OCI-LY1 (cell line): Measurements from ENCODE around the gene CD8A.

Source experiments
- H2AFZ ChIP-seq: fragments of 200-600 bp; sonication (generic), shearing (Covaris generic); 2 replicates; pipeline ENCODE4 v1.6.0; 2014; ENCODE audit warnings: antibody characterized with exemption, mild to moderate bottlenecking, low read length
- H3F3A ChIP-seq: fragments of 200-600 bp; sonication (generic), shearing (Covaris generic); 2 replicates; pipeline ENCODE4 v1.6.0; 2014; ENCODE audit warnings: mild to moderate bottlenecking, antibody characterized with exemption, low read length, moderate library complexity; ENCODE audit not compliant: insufficient read depth
- H3K27ac ChIP-seq: fragments of 200-600 bp; sonication (generic); 2 replicates; pipeline ENCODE4 v1.5.1; 2014; ENCODE audit warnings: low read length, mixed run types, mild to moderate bottlenecking, low read depth; ENCODE audit not compliant: poor library complexity, severe bottlenecking
- H3K27me3 ChIP-seq: fragments of 200-600 bp; sonication (generic); 2 replicates; pipeline ENCODE4 v1.6.0; 2014; ENCODE audit warnings: antibody characterized with exemption, mild to moderate bottlenecking, low read length, moderate library complexity; ENCODE audit not compliant: insufficient read depth
- H3K36me3 ChIP-seq: fragments of 200-600 bp; sonication (generic); 2 replicates; pipeline ENCODE4 v1.6.1; 2014; ENCODE audit warnings: mild to moderate bottlenecking, antibody characterized with exemption, low read length, moderate library complexity, mixed read lengths; ENCODE audit not compliant: insufficient read depth
- H3K4me1 ChIP-seq: fragments of 200-600 bp; sonication (generic); 2 replicates; pipeline ENCODE4 v1.5.1; 2014; ENCODE audit warnings: mild to moderate bottlenecking, low read length, moderate library complexity; ENCODE audit not compliant: insufficient read depth, severe bottlenecking
- H3K4me2 ChIP-seq: fragments of 200-600 bp; sonication (generic), shearing (Covaris generic); 2 replicates; pipeline ENCODE4 v1.6.1; 2014; ENCODE audit warnings: low read length
- H3K4me3 ChIP-seq: fragments of 200-600 bp; sonication (generic); 2 replicates; pipeline ENCODE4 v1.5.1; 2014; ENCODE audit warnings: low read length, low read depth, mild to moderate bottlenecking, mixed read lengths; ENCODE audit not compliant: poor library complexity, severe bottlenecking
- H3K79me2 ChIP-seq: fragments of 200-600 bp; shearing (Covaris generic); 2 replicates; pipeline ENCODE4 v1.6.1; 2016; ENCODE audit warnings: mixed run types, low read length, mixed read lengths; ENCODE audit not compliant: insufficient read depth
- H3K9ac ChIP-seq: fragments of 200-600 bp; sonication (generic), shearing (Covaris generic); 2 replicates; pipeline ENCODE4 v1.6.1; 2014; ENCODE audit warnings: mild to moderate bottlenecking, low read length, mixed read lengths
- H3K9me2 ChIP-seq: fragments of 200-600 bp; sonication (generic), shearing (Covaris generic); 2 replicates; pipeline ENCODE4 v1.6.1; 2014; ENCODE audit warnings: low read depth, mild to moderate bottlenecking, low read length, mixed read lengths
- H3K9me3 ChIP-seq: fragments of 200-600 bp; shearing (Covaris generic); 2 replicates; pipeline ENCODE4 v1.6.1; 2014; ENCODE audit warnings: low read length, mixed read lengths
- H4K20me1 ChIP-seq: fragments of 200-600 bp; sonication (generic), shearing (Covaris generic); 2 replicates; pipeline ENCODE4 v1.6.0; 2016; ENCODE audit warnings: mild to moderate bottlenecking, low read length; ENCODE audit not compliant: insufficient read depth
- CTCF ChIP-seq: fragments of 200-600 bp; sonication (generic), shearing (Covaris generic); IDR thresholded peaks from 2 replicates; pipeline ENCODE4 v1.5.1; 2017; ENCODE audit warnings: mild to moderate bottlenecking, antibody characterized with exemption, low read length, moderate library complexity, mixed read lengths
- EZH2 ChIP-seq: fragments of 200-600 bp; sonication (generic), shearing (Covaris generic); IDR thresholded peaks from 2 replicates; pipeline ENCODE4 v1.8.0; 2017; ENCODE audit warnings: borderline replicate concordance, mixed run types, mild to moderate bottlenecking, antibody characterized with exemption, low read length, moderate library complexity, mixed read lengths

The CD8A gene

DNA sequence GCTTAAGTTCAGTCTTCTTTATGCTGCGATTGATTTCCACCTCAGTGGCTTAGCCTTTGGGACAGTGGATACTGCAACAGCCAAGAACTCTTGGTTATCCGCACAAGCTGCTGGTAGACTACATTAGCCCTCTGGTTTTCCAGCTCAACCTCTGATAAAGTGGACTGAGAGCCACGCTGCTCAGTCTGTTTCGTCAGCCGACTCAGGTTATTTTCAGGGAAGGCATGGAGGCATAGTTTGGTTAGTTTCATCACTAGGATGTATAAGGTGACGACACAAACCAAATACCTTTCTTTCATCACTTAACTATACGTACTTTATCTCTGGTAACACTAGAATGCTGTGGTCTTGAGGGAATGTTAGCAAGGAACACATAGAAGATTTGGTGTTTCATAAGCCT lies 14.2 kb downstream of the CD8A start:
- H4K20me1 ChIP-seq: no peaks in the 10 kb centered on the region
- H3F3A ChIP-seq: no peaks in the 10 kb centered on the region
- peaks cover 41% of the 10 kb centered on the region; the same call in 1 of the 2 replicates for H3K36me3 ChIP-seq
- H3K9me3 ChIP-seq: no peaks in the 10 kb centered on the region
- TF ChIP-seq CTCF: no peak
- no peak for TF ChIP-seq EZH2
- H3K4me3 ChIP-seq: no peak overlapping the region
- no peaks in the 10 kb centered on the region for H3K4me1 ChIP-seq
- H3K4me2 ChIP-seq: no peak overlapping the region
- H3K27me3 ChIP-seq: no peaks in the 10 kb centered on the region
- H2AFZ ChIP-seq: no peak overlapping the region
- H3K9ac ChIP-seq: no peak overlapping the region
- H3K27ac ChIP-seq: no peak overlapping the region
- no peaks in the 10 kb centered on the region for H3K79me2 ChIP-seq
- no peaks in the 10 kb centered on the region for H3K9me2 ChIP-seq

DNA sequence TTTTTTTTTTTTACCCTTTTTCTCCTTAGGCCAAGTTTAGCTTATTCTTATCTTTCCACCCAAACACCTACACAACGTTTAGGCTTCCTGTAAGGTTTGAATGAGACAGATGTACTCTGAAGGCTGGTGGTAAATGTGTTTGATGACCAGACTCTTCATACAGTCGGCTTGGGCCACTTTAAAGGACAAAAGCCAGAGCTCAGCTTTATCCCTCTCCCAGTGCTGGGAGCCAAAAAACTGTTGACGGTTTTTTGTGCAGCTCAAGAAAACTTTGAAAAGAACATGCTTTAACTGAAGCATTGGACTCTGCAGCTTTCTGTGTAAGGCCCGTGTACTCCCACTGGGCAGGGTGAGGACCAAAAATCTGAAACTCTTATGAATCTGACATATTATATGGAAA lies 15.4 kb downstream of the CD8A start:
- Histone ChIP-seq H3K79me2 (no peaks in the 10 kb centered on the region), H3K4me3 (no peak overlapping the region), H3K9me3 (no peaks in the 10 kb centered on the region), H3F3A (no peaks in the 10 kb centered on the region), H3K36me3 (peaks cover 53% of the 10 kb centered on the region; the same call in 1 of the 2 replicates), H3K4me2 (no peak overlapping the region), H3K4me1 (no peaks in the 10 kb centered on the region), H3K27me3 (no peaks in the 10 kb centered on the region), H2AFZ (no peak overlapping the region), H3K27ac (no peak overlapping the region), H3K9me2 (no peaks in the 10 kb centered on the region), H3K9ac (no peak overlapping the region), H4K20me1 (no peaks in the 10 kb centered on the region)
- TF ChIP-seq EZH2 (no peak), CTCF (no peak)

- H3K36me3 ChIP-seq: peaks cover 58% of the 10 kb centered on the region; the same call in 1 of the 2 replicates
Observed at GRCh38 chr2:86774862-86775261, 15.9 kb downstream of the CD8A start.

More at GRCh38 chr2:86774862-86775261, 15.9 kb downstream of the CD8A start:
- TF ChIP-seq EZH2 (no peak), CTCF (no peak)
- no peaks in the 10 kb centered on the region for H3K9me2 ChIP-seq
- H3K4me2 ChIP-seq: no peak overlapping the region
- H3K4me1 ChIP-seq: no peaks in the 10 kb centered on the region
- H3K27me3 ChIP-seq: no peaks in the 10 kb centered on the region
- H3F3A ChIP-seq: no peaks in the 10 kb centered on the region
- no peak overlapping the region for H3K27ac ChIP-seq
- H2AFZ ChIP-seq: no peak overlapping the region
- H3K9me3 ChIP-seq: no peaks in the 10 kb centered on the region
- H3K9ac ChIP-seq: no peak overlapping the region
- no peak overlapping the region for H3K4me3 ChIP-seq
- H4K20me1 ChIP-seq: no peaks in the 10 kb centered on the region
- no peaks in the 10 kb centered on the region for H3K79me2 ChIP-seq
